Activated CD4-positive, alpha-beta T cell treated with anti-CD3 and anti-CD28 coated beads for 24 hours (primary cell): ENCODE data around the gene RALGAPB.

Source experiments
- DNase-seq, 2 donors: peaks; one replicate each; pipeline ENCODE4 v3.0.0-alpha.2; 2020; ENCODE audit warnings: low read depth in 2 of 2

RALGAPB gene

GRCh38 chr20:38548356-38549083, 75.9 kb downstream of the RALGAPB start:
- no peak for DNase-seq

DNA sequence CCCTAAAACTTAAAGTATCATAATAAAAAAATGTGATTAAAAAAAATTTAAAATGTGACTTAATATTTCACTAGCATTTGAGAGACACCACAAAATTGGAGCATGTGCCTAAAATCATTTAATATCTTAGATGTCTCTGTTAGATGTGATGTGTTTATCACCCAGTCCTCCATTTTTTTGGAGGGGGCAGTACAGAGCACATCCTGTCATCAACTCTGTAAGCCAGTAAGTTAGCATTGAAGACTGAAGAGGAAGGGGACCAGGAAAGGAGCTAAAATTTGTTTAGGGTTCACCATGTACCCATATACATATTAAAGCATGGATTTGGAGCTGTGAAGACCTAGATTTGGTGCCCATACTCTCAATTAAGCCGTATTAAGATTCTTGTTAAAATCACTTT, 77.6 kb downstream of the RALGAPB start:
- DNase-seq: no peak

DNA sequence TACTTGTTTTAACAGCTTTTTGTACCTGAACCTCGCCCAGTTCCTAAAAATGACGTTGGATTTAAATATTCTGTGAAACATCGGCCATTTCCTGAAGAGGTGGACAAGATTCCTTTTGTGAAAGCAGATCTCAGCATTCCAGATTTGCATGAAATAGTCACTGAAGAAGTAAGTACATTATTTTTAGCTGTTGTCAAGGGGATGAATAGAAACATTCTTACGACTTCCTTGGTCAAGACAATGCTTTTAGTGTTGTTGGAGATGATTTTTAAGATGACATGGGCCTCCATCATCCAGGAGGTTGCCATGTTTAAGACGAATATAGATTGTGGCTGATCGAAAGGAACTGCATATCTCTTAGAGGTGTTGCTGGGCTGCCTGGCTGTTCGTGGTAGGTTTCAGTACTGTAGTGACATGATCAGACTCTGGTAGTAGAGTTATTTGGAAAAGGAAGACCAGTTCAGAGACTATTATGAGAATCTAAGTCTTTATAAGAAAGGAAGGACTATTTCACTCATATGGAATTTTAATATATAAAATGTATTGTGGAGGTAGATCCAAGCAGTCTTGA, 78.5 kb downstream of the RALGAPB start:
- no peak for DNase-seq

DNA sequence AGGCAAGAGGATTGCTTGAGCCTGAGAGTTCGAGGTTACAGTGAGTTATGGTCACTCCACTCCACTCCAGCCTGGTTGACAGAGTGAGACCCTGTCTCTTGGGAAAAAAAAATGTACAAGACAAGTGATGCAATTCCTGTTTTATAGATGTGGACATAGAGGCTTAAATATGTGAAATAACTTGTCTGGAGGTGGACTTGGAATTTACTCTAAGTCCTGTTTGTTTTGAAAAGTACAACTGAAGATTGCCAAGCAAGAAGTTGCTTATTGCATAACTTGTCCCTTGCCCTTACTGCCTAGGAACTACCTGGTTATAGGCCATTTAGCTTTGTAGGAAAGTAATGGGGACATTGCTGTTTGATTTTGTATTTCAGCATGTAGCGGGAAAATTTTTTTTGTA, 82.3 kb downstream of the RALGAPB start:
- DNase-seq: no peak

GRCh38 chr20:38555395-38555794, 82.8 kb downstream of the RALGAPB start:
- DNase-seq: no peak

DNA sequence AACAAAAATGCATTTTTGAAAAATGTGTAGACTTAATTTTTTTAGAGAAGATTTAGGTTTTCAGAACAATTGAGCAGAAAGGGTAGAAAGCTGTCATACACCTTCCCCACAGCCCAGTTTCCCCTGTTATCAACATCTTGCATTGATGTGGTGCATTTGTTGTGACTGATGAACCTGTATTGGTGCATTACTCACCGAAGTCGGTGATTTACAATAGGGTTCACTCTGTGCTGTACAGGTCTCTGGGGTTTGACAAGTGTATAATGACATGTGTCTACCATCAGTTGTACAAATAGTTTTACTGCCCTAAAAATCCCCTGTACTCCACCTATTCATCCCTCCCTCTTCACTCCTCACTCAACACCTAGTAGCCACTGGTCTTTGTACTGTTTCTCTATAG, 84.5 kb downstream of the RALGAPB start:
- DNase-seq: no peak

DNA sequence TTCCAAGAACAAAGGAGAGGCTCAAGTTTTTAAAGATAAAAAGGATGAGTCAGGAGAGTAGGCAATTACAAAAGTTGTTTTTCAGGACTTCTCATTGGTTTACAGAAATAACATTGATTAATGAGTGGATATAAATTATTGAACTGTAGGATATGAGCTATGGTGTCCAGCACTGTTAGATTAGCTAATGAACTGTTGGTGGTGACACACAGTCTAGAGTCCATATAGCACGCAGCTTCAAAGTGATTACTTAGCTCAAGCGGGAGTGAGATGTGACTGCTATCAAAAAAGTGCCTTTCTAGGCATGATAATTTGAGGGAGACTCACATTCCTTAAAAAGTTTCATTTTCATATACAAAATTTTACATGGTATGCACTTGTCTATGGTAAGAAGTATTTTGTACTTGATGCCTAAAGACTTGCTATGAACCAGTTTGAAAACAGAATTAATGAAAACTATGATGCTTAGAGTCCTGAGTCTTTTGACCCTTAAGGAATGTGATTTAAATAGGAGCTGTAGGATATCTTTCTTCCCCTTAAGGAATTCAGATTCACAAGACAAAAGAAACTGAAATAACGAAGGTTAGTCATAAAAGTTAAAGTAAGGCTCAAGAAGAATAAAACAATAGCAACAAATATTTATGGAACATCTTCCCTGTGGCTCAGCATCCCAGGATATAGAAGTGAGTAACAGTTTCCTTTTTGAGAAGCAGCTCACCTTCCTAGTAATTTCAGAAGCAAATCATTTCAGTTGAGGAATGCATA, 86.1 kb downstream of the RALGAPB start:
- no peak for DNase-seq

- no peak for DNase-seq
These were observed 87.1 kb downstream of the RALGAPB start for GRCh38 chr20:38559764-38560163.

DNA sequence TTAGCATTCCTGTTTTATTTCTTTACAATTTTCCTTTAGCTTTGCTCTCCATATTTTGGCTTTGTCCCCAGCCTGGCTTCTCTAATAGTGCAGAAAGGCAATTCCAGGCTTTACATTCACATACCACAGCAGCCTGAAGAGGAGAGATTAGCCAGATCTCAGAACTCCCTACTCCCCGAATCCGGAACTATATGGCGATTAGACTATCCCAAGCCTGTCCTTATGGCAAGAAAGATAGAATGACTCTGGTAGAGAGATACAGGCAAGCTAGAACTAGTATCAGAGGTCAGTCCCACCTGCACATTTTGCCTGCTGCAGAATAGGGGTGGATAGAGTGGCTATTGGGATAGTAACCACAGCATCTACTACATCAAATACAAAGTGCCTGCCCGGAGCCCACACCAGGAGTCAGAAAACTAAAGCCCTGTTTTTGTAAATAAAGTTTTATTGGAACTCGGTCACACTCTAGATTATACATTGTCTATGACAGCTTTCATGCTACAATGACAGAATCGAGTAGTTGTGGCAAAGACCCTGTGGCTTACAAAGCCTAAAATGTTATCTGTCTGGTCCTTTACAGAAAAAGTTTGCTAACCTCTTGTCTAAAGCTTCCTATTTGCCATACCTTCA, 91.3 kb downstream of the RALGAPB start:
- no peak for DNase-seq

- DNase-seq: no peak
These were observed 92.0 kb downstream of the RALGAPB start for GRCh38 chr20:38564680-38565079.

GRCh38 chr20:38566036-38566598, 93.5 kb downstream of the RALGAPB start:
- no peak for DNase-seq

- DNase-seq: no peak
These were observed 97.3 kb downstream of the RALGAPB start for GRCh38 chr20:38569747-38570525.

DNA sequence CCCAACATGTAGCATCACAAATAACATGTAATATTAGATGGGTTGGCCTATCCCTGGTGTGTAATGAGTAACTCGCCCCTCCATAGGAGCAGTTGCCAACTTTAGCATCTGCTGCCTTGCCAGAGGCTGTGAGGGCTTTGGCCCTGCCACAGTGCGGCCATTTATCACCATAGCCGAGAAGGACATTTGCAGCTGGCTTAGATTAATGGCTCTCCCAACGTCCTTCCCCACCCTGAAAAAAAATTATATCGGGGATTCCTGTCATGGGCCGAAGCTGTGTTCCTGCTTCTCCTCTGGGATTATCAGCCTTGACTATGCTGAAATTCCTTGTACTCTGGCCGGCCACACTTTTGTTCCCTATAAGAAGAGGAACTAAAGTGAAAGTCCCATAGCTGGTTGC, 100.8 kb downstream of the RALGAPB start:
- DNase-seq: no peak

DNA sequence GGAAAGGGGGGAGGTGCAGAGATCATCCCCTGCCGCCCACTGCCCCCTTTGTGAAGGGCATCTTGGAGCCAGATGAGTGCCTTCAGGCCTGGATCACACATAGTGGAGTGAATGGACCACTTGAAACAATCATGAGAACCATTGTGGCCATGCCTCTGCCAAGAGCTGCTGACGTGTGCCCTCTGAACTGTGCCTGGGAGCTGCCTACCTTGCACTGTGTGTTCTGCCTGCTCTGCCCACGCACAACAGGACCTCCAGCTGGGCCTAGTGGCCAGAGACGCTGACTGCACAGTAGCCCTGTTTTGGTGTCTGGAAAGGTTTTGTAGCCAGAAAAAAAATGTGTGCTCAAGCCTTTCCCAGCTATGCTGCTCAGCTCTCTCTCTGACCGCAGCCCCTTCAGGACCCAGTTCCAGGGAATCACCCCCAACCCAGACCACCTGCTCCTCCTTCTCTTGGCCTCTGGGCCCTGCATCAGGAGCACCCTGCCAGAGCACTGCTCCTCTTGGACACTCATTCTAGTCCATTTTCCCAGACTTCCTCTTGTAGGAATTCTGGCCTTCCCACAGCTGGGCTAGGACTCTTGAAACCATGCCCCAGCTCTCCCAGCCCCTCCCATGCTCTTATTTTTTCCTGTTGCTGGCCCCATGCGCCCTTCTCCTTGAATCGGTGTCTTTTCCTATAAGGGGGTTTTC, 106.7 kb downstream of the RALGAPB start:
- DNase-seq: no peak

GRCh38 chr20:38579921-38580320, 107.3 kb downstream of the RALGAPB start:
- no peak for DNase-seq

DNA sequence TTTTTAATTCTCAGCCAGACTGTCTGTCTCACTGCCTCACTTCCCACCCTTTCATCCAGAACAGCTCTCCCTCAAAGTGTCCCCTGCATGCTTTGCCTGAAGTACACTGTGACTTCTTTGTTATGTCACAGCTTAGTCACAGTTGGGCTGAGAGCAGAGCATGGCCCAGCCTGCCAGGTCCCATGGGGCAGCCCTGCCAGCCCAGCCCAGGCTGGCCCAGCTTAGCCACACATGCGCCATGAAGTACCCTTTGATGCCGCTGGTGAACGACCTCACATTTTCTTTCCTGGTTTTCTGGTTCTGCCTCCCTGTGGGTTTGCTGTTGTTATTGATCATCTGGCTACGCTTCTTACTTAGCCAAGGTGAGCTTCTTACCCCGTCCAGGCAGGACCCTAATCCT, 108.4 kb downstream of the RALGAPB start, which contains the start of gene ADIG:
ADIG (plus strand) TSS at position 185 of the 400 bp plus-strand sequence; CDS start at position 239, 54 bp downstream.
- DNase-seq: no peak

DNA sequence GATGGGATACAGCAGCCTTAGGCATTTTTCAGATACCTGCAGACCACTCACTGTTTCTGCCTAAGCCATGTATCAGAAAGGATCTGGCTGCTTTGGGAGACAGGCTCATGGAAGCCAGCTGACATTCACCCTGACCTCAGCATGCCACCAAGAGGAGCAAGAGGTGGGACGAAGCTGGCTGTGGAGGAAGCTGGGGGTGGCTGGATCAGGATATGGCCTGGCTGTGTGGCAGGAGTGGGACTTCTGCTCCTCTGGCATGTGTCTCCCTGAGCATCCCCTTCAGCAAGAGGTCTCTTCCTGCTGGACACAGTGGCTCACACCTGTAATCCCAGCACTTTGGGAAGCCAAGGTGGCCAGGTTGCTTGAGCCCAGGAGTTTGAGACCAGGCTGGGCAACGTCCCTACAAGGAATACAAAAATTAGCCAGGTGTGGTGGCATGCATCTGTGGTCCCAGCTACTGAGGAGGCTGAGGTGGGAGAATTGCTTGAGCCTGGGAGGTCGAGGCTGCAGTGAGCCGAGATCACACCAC, 109.3 kb downstream of the RALGAPB start:
- no peak for DNase-seq

DNA sequence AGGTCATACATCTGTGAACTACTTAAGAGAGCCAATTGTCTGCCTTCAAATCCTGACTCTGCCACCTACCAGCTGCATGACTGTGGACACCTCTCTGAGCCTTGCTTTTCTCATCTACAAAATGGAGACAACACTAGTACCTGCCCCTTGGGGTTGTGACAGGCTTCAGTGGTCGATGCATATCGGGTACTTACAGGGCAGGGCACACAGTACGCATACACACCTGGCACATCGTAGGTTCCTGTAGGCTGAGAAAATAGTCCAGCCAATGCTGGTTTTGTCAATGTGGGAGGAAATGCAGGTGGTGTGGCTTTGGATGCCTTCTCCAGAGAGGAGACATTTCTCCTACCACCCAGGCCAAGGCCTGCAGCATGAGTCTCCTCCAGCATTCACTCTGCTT, 110.7 kb downstream of the RALGAPB start:
- no peak for DNase-seq

- DNase-seq: no peak
These were observed 111.6 kb downstream of the RALGAPB start for GRCh38 chr20:38584099-38584763.
